ENCODE results near the gene PCBP4.
"Not testable (repeated sequence)": the region's sequence is repeated elsewhere in the genome, so short reads cannot be mapped to it uniquely, and the experiment has no call there.

Gene PCBP4

GRCh38 chr3:51993657-51994056, 26.4 kb upstream of the PCBP4 start:
- DNase-seq, result not testable (repeated sequence)

GRCh38 chr3:51992017-51992682, 24.9 kb upstream of the PCBP4 start:
- peak; percentile 35 for DNase-seq

- DNase-seq, result not testable (repeated sequence)
Measured at GRCh38 chr3:51990501-51990971, 23.3 kb upstream of the PCBP4 start.

- no peak for DNase-seq
Measured at GRCh38 chr3:51988286-51989146, 21.3 kb upstream of the PCBP4 start.

- DNase-seq, result peak; percentile 46
Measured at GRCh38 chr3:51987568-51987967, 20.3 kb upstream of the PCBP4 start.

- no peak for DNase-seq
Measured at GRCh38 chr3:51986010-51986947, 19.0 kb upstream of the PCBP4 start.

- no peak for DNase-seq
Measured at GRCh38 chr3:51985063-51985462, 17.8 kb upstream of the PCBP4 start.

GRCh38 chr3:51984269-51984647, 17.0 kb upstream of the PCBP4 start:
- DNase-seq, result no peak

GRCh38 chr3:51983578-51984268, 16.5 kb upstream of the PCBP4 start:
- DNase-seq, result no peak

- DNase-seq, result peak; percentile 94
Measured at GRCh38 chr3:51982838-51983577, 15.8 kb upstream of the PCBP4 start, which contains the start of gene ACY1. Gene ACY1, plus strand, starts transcription at chr3:51983535. Its CDS starts 530 bp downstream, at chr3:51984065.

- peak; percentile 76 for DNase-seq
Measured at GRCh38 chr3:51982352-51982837, 15.1 kb upstream of the PCBP4 start.

GRCh38 chr3:51980253-51980652, 13.0 kb upstream of the PCBP4 start:
- DNase-seq, result no peak

- DNase-seq, result no peak
Measured at GRCh38 chr3:51978143-51978502, 10.9 kb upstream of the PCBP4 start.

- DNase-seq, result no peak
Measured at GRCh38 chr3:51977446-51978142, 10.3 kb upstream of the PCBP4 start.

GRCh38 chr3:51975852-51976549, 8.7 kb upstream of the PCBP4 start:
- DNase-seq, result peak; percentile 84

GRCh38 chr3:51974963-51975851, 8.0 kb upstream of the PCBP4 start, which contains the start of gene ABHD14A:
Gene ABHD14A, plus strand, starts transcription at chr3:51975064. Its CDS starts 72 bp downstream, at chr3:51975136.
- peak; percentile 80 for DNase-seq

- DNase-seq, result peak; percentile 50
Measured at GRCh38 chr3:51974277-51974962, 7.2 kb upstream of the PCBP4 start.

GRCh38 chr3:51971350-51971749, 4.1 kb upstream of the PCBP4 start:
- no peak for DNase-seq
